T-helper 2 cell treated with Interferon-gamma antibody and Interleukin-4, amounts not matched to agents 5 μg/mL and 100 μg/mL, for 36 hours (primary cell): ENCODE measurements around the gene AK8.
"Not testable (repeated sequence)": the region's sequence is repeated elsewhere in the genome, so short reads cannot be mapped to it uniquely, and the experiment has no call there.

Experiments
- DNase-seq: peaks from one replicate; pipeline ENCODE4 v3.0.0; 2021; ENCODE audit warnings: low spot score
- H3K27ac Mint-ChIP-seq: one replicate; pipeline ENCODE4 v1.8.0; 2021; ENCODE audit warnings: mild to moderate bottlenecking, mixed read lengths
- H3K27me3 Mint-ChIP-seq: one replicate; pipeline ENCODE4 v1.8.0; 2021; ENCODE audit warnings: low read depth, mixed read lengths
- H3K36me3 Mint-ChIP-seq: one replicate; pipeline ENCODE4 v1.8.0; 2021; ENCODE audit warnings: low read depth, mixed read lengths
- H3K4me1 Mint-ChIP-seq: one replicate; pipeline ENCODE4 v1.8.0; 2021; ENCODE audit warnings: low read depth, mixed read lengths
- H3K4me3 Mint-ChIP-seq: one replicate; pipeline ENCODE4 v1.8.0; 2022; ENCODE audit warnings: mild to moderate bottlenecking, moderate library complexity, mixed read lengths
- H3K9me3 Mint-ChIP-seq: one replicate; pipeline ENCODE4 v1.8.0; 2021; ENCODE audit warnings: mixed read lengths

Gene AK8

GRCh38 chr9:132728071-132728470, 150.0 kb downstream of the AK8 start:
- Mint-ChIP-seq H3K9me3 (no peaks in the 10 kb centered on the region), H3K36me3 (no peaks in the 10 kb centered on the region), H3K27me3 (peaks cover 4% of the 10 kb centered on the region), H3K4me3 (no peak overlapping the region), H3K27ac (no peak overlapping the region), H3K4me1 (no peaks in the 10 kb centered on the region)
- DNase-seq: no peak

GRCh38 chr9:132726576-132727130, 151.4 kb downstream of the AK8 start:
- Mint-ChIP-seq H3K36me3 (no peaks in the 10 kb centered on the region), H3K27ac (no peak overlapping the region), H3K27me3 (peaks cover 4% of the 10 kb centered on the region), H3K4me1 (no peaks in the 10 kb centered on the region), H3K4me3 (no peak overlapping the region), H3K9me3 (no peaks in the 10 kb centered on the region)
- DNase-seq: no peak

- Mint-ChIP-seq H3K9me3 (no peaks in the 10 kb centered on the region), H3K4me3 (no peak overlapping the region), H3K27ac (no peak overlapping the region), H3K36me3 (no peaks in the 10 kb centered on the region), H3K27me3 (peaks cover 4% of the 10 kb centered on the region), H3K4me1 (no peaks in the 10 kb centered on the region)
- no peak for DNase-seq
Observed at GRCh38 chr9:132725306-132725705, 152.8 kb downstream of the AK8 start.

- no peaks in the 10 kb centered on the region for H3K9me3 Mint-ChIP-seq
- no peak overlapping the region for H3K27ac Mint-ChIP-seq
- no peaks in the 10 kb centered on the region for H3K36me3 Mint-ChIP-seq
- peaks cover 8% of the 10 kb centered on the region for H3K27me3 Mint-ChIP-seq
- no peak overlapping the region for H3K4me3 Mint-ChIP-seq
- no peaks in the 10 kb centered on the region for H3K4me1 Mint-ChIP-seq
- no peak for DNase-seq
Observed at GRCh38 chr9:132723809-132724208, 154.3 kb downstream of the AK8 start.

GRCh38 chr9:132722564-132723065, 155.5 kb downstream of the AK8 start:
- H3K27me3 Mint-ChIP-seq: peaks cover 15% of the 10 kb centered on the region
- no peak overlapping the region for H3K27ac Mint-ChIP-seq
- peaks cover 5% of the 10 kb centered on the region for H3K4me1 Mint-ChIP-seq
- no peaks in the 10 kb centered on the region for H3K36me3 Mint-ChIP-seq
- no peak overlapping the region for H3K4me3 Mint-ChIP-seq
- DNase-seq: no peak
- H3K9me3 Mint-ChIP-seq: no peaks in the 10 kb centered on the region

GRCh38 chr9:132721661-132722060, 156.4 kb downstream of the AK8 start:
- Mint-ChIP-seq H3K9me3 (no peaks in the 10 kb centered on the region), H3K27me3 (peaks cover 19% of the 10 kb centered on the region), H3K4me3 (no peak overlapping the region), H3K36me3 (no peaks in the 10 kb centered on the region), H3K4me1 (peaks cover 5% of the 10 kb centered on the region), H3K27ac (no peak overlapping the region)
- DNase-seq: no peak

- not testable (repeated sequence) for H3K36me3 Mint-ChIP-seq, H3K4me1 Mint-ChIP-seq, H3K27ac Mint-ChIP-seq, H3K9me3 Mint-ChIP-seq, DNase-seq
- Mint-ChIP-seq H3K27me3 (peaks cover 22% of the 10 kb centered on the region), H3K4me3 (peak overlapping the region; percentile 28)
Observed at GRCh38 chr9:132718381-132718928, 159.6 kb downstream of the AK8 start.

- H3K9me3 Mint-ChIP-seq: no peaks in the 10 kb centered on the region
- no peak overlapping the region for H3K4me3 Mint-ChIP-seq
- no peaks in the 10 kb centered on the region for H3K36me3 Mint-ChIP-seq
- peaks cover 5% of the 10 kb centered on the region for H3K4me1 Mint-ChIP-seq
- DNase-seq: no peak
- H3K27me3 Mint-ChIP-seq: peaks cover 22% of the 10 kb centered on the region
- no peak overlapping the region for H3K27ac Mint-ChIP-seq
Observed at GRCh38 chr9:132717326-132717945, 160.6 kb downstream of the AK8 start.

- Mint-ChIP-seq H3K27me3 (peaks cover 22% of the 10 kb centered on the region), H3K4me1 (peaks cover 5% of the 10 kb centered on the region), H3K36me3 (no peaks in the 10 kb centered on the region), H3K4me3 (no peak overlapping the region), H3K9me3 (no peaks in the 10 kb centered on the region), H3K27ac (no peak overlapping the region)
- no peak for DNase-seq
Observed at GRCh38 chr9:132716007-132716406, 162.1 kb downstream of the AK8 start.

GRCh38 chr9:132712753-132713152, 165.3 kb downstream of the AK8 start:
- H3K9me3 Mint-ChIP-seq: no peaks in the 10 kb centered on the region
- no peaks in the 10 kb centered on the region for H3K4me1 Mint-ChIP-seq
- no peaks in the 10 kb centered on the region for H3K36me3 Mint-ChIP-seq
- no peak overlapping the region for H3K4me3 Mint-ChIP-seq
- DNase-seq: no peak
- no peak overlapping the region for H3K27ac Mint-ChIP-seq
- H3K27me3 Mint-ChIP-seq: peaks cover 16% of the 10 kb centered on the region

- Mint-ChIP-seq H3K27ac (no peak overlapping the region), H3K4me3 (no peak overlapping the region), H3K4me1 (no peaks in the 10 kb centered on the region), H3K36me3 (no peaks in the 10 kb centered on the region), H3K9me3 (no peaks in the 10 kb centered on the region), H3K27me3 (peaks cover 8% of the 10 kb centered on the region)
- no peak for DNase-seq
Observed at GRCh38 chr9:132711846-132712245, 166.2 kb downstream of the AK8 start.

- not testable (repeated sequence) for H3K27me3 Mint-ChIP-seq, H3K4me3 Mint-ChIP-seq, H3K27ac Mint-ChIP-seq, H3K4me1 Mint-ChIP-seq, H3K36me3 Mint-ChIP-seq, H3K9me3 Mint-ChIP-seq, DNase-seq
Observed at GRCh38 chr9:132711152-132711551, 166.9 kb downstream of the AK8 start.

- H3K27ac Mint-ChIP-seq: no peak overlapping the region
- peaks cover 7% of the 10 kb centered on the region for H3K27me3 Mint-ChIP-seq
Observed at GRCh38 chr9:132710333-132710732, 167.8 kb downstream of the AK8 start.

GRCh38 chr9:132708769-132709430, 169.2 kb downstream of the AK8 start:
- no peak overlapping the region for H3K27ac Mint-ChIP-seq
- no peaks in the 10 kb centered on the region for H3K9me3 Mint-ChIP-seq
- no peak for DNase-seq
- no peak overlapping the region for H3K4me3 Mint-ChIP-seq
- H3K4me1 Mint-ChIP-seq: no peaks in the 10 kb centered on the region
- H3K27me3 Mint-ChIP-seq: peaks cover 7% of the 10 kb centered on the region
- no peaks in the 10 kb centered on the region for H3K36me3 Mint-ChIP-seq

More at GRCh38 chr9:132710333-132710732, 167.8 kb downstream of the AK8 start:
- no peaks in the 10 kb centered on the region for H3K9me3 Mint-ChIP-seq
- H3K4me1 Mint-ChIP-seq: no peaks in the 10 kb centered on the region
- no peak overlapping the region for H3K4me3 Mint-ChIP-seq
- DNase-seq: no peak
- H3K36me3 Mint-ChIP-seq: no peaks in the 10 kb centered on the region
